Cardiac muscle cell (in vitro differentiated cells and primary cell): ENCODE results near the gene GRIP1. TPM values are rescaled to one million over a fixed set of nuclear protein-coding genes. Genes with fewer than 3 reads are reported as not detected.

Experiments used
- DNase-seq, 2 donors: peaks; one replicate each; pipeline versions ENCODE4 v3.0.0 to v3.0.0-alpha.2; 2010 to 2017; ENCODE audit warnings: low read depth in 1 of 2, low spot score in 1 of 2
- H3K27ac ChIP-seq: fragments of 200-600 bp; sonication (generic); 2 replicates; pipeline ENCODE4 v1.5.1; 2016
- H3K27me3 ChIP-seq: fragments of 200-600 bp; sonication (generic); 2 replicates; pipeline ENCODE4 v1.6.0; 2016; ENCODE audit warnings: control low read depth
- H3K36me3 ChIP-seq: fragments of 200-600 bp; sonication (generic); 2 replicates; pipeline ENCODE4 v1.5.1; 2016; ENCODE audit warnings: control low read depth
- H3K4me1 ChIP-seq: fragments of 200-600 bp; sonication (generic); 2 replicates; pipeline ENCODE4 v1.8.1; 2017; ENCODE audit warnings: low read depth, mild to moderate bottlenecking, mixed run types
- H3K4me3 ChIP-seq: fragments of 200-600 bp; sonication (generic); 2 replicates; pipeline ENCODE4 v1.5.1; 2016; ENCODE audit warnings: mild to moderate bottlenecking
- H3K9me3 ChIP-seq: fragments of 200-600 bp; sonication (generic); 2 replicates; pipeline ENCODE4 v1.5.1; 2017; ENCODE audit warnings: low read depth, mild to moderate bottlenecking, control low read depth
- polyA plus RNA-seq: library from polyadenylated mRNA; unstranded; fragments of >200 nt; fragmentation: Nextera tagmentation; extraction: Ambion mirVana; gene quantifications from 2 replicates; pipeline ENCODE4 v1.2.1, GENCODE V29; 2016
- total RNA-seq: library from RNA; depleted of rRNA; stranded (reverse); fragments of >200 nt; gene quantifications from 2 replicates; pipeline ENCODE4 v1.2.3, GENCODE V29; 2016
- TF ChIP-seq, protein P1 (sequence below): IDR thresholded peaks from 2 replicates; pipeline ENCODE4 v1.5.1; 2012; ENCODE audit warnings: low read depth, mild to moderate bottlenecking, low read length

The GRIP1 gene
- total and polyA plus RNA-seq, 2 experiments from 2014 or later: 2.6 to 5.2 TPM

GRCh38 chr12:66636771-66637170 is 42.1 kb downstream of the GRIP1 start:
- no peak for DNase-seq
- no peaks in the 10 kb centered on the region for H3K36me3 ChIP-seq
- peaks cover 6% of the 10 kb centered on the region for H3K4me1 ChIP-seq
- H3K4me3 ChIP-seq: no peak overlapping the region
- TF ChIP-seq, protein P1, sequence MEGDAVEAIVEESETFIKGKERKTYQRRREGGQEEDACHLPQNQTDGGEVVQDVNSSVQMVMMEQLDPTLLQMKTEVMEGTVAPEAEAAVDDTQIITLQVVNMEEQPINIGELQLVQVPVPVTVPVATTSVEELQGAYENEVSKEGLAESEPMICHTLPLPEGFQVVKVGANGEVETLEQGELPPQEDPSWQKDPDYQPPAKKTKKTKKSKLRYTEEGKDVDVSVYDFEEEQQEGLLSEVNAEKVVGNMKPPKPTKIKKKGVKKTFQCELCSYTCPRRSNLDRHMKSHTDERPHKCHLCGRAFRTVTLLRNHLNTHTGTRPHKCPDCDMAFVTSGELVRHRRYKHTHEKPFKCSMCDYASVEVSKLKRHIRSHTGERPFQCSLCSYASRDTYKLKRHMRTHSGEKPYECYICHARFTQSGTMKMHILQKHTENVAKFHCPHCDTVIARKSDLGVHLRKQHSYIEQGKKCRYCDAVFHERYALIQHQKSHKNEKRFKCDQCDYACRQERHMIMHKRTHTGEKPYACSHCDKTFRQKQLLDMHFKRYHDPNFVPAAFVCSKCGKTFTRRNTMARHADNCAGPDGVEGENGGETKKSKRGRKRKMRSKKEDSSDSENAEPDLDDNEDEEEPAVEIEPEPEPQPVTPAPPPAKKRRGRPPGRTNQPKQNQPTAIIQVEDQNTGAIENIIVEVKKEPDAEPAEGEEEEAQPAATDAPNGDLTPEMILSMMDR: no peak
- H3K27me3 ChIP-seq: no peaks in the 10 kb centered on the region
- H3K27ac ChIP-seq: no peak overlapping the region
- no peaks in the 10 kb centered on the region for H3K9me3 ChIP-seq

DNA sequence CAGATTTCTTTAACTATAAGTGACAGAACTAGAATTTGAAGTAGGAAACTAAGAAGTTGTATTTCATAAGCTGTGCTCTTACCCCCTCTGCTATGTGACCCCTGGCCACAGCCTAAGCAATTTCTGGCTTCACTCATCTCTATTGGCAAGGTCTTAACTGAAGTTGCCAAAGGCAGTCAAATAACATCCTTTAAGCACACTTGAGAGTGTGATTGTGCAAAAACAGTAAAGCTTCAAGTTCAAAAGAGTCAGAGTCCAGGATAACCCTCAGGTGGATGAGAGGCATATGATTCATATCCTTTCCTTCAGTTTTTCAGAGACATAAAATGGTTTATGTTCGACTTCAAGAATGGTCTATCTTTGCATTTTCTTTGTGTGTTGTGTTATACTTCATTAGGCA is 45.2 kb downstream of the GRIP1 start:
- no peaks in the 10 kb centered on the region for H3K9me3 ChIP-seq
- H3K4me3 ChIP-seq: no peak overlapping the region
- no peaks in the 10 kb centered on the region for H3K36me3 ChIP-seq
- H3K4me1 ChIP-seq: peaks cover 13% of the 10 kb centered on the region
- TF ChIP-seq, protein P1: no peak
- DNase-seq: peak in 1 of 2 donors; percentile 12
- no peak overlapping the region for H3K27ac ChIP-seq
- H3K27me3 ChIP-seq: no peaks in the 10 kb centered on the region

DNA sequence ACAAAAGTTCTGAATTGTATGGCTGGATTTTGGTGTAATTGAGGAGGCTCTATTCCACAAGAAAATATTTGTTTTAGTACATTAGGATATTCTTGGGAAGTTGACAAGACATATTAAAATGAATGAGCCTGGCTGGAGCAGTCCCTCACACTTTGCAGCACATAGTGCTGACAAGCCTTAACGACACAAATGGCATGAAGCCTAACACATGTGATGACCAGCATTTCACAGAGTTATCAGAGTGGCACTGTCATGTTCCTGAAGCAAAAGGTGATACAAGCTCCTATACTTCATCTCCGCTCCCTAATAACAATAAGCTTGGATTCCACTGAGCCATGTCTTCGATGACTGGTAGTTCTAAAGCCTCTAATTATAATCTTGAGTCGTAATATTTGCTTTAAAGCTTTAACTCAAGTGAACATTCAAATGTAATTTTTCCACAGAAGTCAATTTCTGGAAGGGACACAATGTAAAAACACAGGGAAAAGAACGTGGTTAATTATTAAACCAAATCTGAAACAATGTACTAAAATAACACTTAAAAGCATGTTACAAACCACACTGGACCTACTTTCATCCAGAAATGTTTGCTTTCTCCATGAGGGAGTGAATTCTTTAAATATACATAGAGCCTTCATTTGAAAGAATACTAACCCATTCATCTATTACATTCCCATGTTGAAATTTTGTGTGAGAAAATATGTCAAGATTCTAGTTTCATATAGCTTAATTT is 49.6 kb downstream of the GRIP1 start:
- no peaks in the 10 kb centered on the region for H3K36me3 ChIP-seq
- no peak overlapping the region for H3K4me3 ChIP-seq
- H3K9me3 ChIP-seq: no peaks in the 10 kb centered on the region
- no peaks in the 10 kb centered on the region for H3K27me3 ChIP-seq
- peaks cover 18% of the 10 kb centered on the region for H3K4me1 ChIP-seq
- DNase-seq: peak in 1 of 2 donors; percentile 25
- H3K27ac ChIP-seq: no peak overlapping the region
- TF ChIP-seq, protein P1: no peak

- no peak for DNase-seq
- Histone ChIP-seq H3K4me3 (no peak overlapping the region), H3K9me3 (no peaks in the 10 kb centered on the region), H3K27ac (no peak overlapping the region), H3K27me3 (no peaks in the 10 kb centered on the region), H3K36me3 (no peaks in the 10 kb centered on the region), H3K4me1 (peaks cover 12% of the 10 kb centered on the region)
- TF ChIP-seq, protein P1: no peak
These were observed 50.9 kb downstream of the GRIP1 start for GRCh38 chr12:66627988-66628317.

DNA sequence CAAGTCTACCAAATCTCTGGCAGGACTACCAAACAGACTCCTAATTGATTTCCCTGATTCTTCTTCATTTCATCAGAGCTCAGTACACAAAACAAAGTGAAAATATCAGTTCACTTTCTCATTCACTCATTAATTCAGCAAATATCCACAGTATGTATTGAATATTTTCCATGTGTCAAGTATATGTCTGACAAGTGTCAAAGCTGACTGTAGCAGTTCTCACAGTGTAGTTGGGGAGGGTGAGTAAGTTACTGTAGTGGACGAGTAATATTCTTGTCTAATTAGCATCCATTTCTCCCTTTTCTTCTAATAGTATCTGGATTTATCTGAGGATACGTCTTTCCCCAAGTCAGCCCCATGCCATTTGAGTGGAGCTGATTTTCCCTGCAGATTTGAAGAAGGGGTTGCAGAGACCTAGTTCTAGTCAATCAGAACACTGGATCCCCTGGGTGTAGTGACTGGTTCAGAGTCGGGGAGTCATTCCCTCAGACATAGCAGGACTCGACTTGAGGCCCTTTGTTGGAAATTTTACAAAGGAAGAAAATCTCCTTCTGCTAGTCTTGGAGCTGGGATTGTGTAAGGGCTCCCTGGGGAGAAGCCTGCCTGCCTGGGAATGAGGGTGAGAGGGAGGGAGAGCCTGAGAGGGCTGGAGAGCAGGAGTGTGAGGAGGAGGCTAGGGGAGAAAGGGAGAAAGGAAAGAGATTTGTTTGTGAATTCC is 51.4 kb downstream of the GRIP1 start:
- Histone ChIP-seq H3K27me3 (no peaks in the 10 kb centered on the region), H3K9me3 (no peaks in the 10 kb centered on the region), H3K36me3 (no peaks in the 10 kb centered on the region), H3K4me1 (peaks cover 12% of the 10 kb centered on the region), H3K27ac (no peak overlapping the region), H3K4me3 (no peak overlapping the region)
- TF ChIP-seq, protein P1: no peak
- DNase-seq: no peak
